Measurements from ENCODE around the gene CHST15.

DNA sequence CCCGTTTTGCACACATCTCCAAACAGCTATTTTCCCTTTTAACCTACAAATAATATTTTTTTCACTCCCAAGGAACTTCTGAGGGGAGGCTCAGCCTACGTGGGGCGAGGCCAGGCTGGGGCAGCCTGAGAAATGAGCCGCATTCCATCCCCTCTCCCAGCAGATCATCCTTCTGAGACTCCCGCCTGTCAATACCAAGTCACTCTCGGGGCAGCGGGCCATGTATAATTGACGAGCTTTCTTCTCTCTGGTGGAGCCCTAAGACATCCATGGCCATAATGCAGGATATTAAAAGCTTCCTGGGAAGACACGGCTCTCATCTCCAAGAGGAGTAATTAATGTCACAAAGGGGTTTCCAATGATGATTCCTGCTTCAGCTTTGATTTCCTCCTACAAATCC lies 37.8 kb upstream of the CHST15 start:
- TF ChIP-seq, protein P1, sequence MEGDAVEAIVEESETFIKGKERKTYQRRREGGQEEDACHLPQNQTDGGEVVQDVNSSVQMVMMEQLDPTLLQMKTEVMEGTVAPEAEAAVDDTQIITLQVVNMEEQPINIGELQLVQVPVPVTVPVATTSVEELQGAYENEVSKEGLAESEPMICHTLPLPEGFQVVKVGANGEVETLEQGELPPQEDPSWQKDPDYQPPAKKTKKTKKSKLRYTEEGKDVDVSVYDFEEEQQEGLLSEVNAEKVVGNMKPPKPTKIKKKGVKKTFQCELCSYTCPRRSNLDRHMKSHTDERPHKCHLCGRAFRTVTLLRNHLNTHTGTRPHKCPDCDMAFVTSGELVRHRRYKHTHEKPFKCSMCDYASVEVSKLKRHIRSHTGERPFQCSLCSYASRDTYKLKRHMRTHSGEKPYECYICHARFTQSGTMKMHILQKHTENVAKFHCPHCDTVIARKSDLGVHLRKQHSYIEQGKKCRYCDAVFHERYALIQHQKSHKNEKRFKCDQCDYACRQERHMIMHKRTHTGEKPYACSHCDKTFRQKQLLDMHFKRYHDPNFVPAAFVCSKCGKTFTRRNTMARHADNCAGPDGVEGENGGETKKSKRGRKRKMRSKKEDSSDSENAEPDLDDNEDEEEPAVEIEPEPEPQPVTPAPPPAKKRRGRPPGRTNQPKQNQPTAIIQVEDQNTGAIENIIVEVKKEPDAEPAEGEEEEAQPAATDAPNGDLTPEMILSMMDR (conservative IDR thresholded peaks at IDR 0.05; ENCODE audit: low read length), result no peak
- TF ChIP-seq EZH2phosphoT487 (IDR thresholded peaks at IDR 0.05; ENCODE audit: borderline replicate concordance, low read depth, low read length), result no peak
